GM18526 (cell line): ENCODE data around the gene POLE.

ENCODE experiments used
- POLR2A ChIP-seq: IDR thresholded peaks from 3 replicates; pipeline ENCODE4 v1.6.1; 2011; ENCODE audit not compliant: insufficient read length; ENCODE audit errors: extremely low read depth

The POLE gene

GRCh38 chr12:132653567-132654290, 33.4 kb downstream of the POLE start:
- no peak for TF ChIP-seq POLR2A

GRCh38 chr12:132651444-132652100, 35.6 kb downstream of the POLE start:
- TF ChIP-seq POLR2A = no peak

- no peak for TF ChIP-seq POLR2A
Observed at GRCh38 chr12:132649226-132649945, 37.8 kb downstream of the POLE start.

GRCh38 chr12:132648616-132649225, 38.4 kb downstream of the POLE start:
- no peak for TF ChIP-seq POLR2A

- no peak for TF ChIP-seq POLR2A
Observed at GRCh38 chr12:132647858-132648257, 39.3 kb downstream of the POLE start.

GRCh38 chr12:132646850-132647249, 40.3 kb downstream of the POLE start:
- no peak for TF ChIP-seq POLR2A

- no peak for TF ChIP-seq POLR2A
Observed at GRCh38 chr12:132642846-132643835, 44.0 kb downstream of the POLE start.

- no peak for TF ChIP-seq POLR2A
Observed at GRCh38 chr12:132641811-132642650, 45.1 kb downstream of the POLE start.

GRCh38 chr12:132640936-132641335, 46.2 kb downstream of the POLE start:
- no peak for TF ChIP-seq POLR2A

GRCh38 chr12:132639956-132640520, 47.1 kb downstream of the POLE start:
- TF ChIP-seq POLR2A = no peak

- no peak for TF ChIP-seq POLR2A
Observed at GRCh38 chr12:132638541-132639408, 48.4 kb downstream of the POLE start.

GRCh38 chr12:132637811-132638210, 49.3 kb downstream of the POLE start:
- TF ChIP-seq POLR2A = no peak
